CD4-positive, alpha-beta T cell treated with Interleukin-6 at 100 ng/mL for 8 hours (primary cell): ENCODE data around the gene ACSM5.
"Not testable (repeated sequence)": the region's sequence is repeated elsewhere in the genome, so short reads cannot be mapped to it uniquely, and the experiment has no call there.

Source experiments
- DNase-seq: peaks from one replicate; pipeline ENCODE4 v3.0.0-alpha.2; 2020; ENCODE audit warnings: mixed read lengths, low spot score

The ACSM5 gene

GRCh38 chr16:20446652-20447393, 37.5 kb downstream of the ACSM5 start:
- not testable (repeated sequence) for DNase-seq

DNA sequence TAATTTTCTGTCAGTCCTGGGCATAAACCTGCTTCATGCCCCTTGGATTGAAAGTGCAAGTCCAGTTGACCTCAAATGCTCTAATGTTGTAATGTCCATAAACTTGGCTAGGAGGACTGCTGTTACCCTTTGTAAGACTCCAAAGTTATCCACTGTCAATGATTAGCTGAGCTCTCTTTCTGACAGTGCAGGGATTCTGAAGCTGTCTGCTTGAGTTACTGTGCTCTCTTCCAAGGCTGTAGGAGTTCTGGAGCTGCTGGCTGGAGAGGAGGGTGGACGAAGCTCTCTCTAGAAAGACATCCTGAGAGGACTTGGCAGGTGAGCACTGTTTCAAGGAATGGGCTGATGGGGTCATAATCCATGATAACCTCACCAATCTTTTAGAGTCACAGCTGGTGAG, 42.0 kb downstream of the ACSM5 start, which contains the start of gene ACSM2A:
ACSM2A (plus strand) TSS at position 158 of the 400 bp plus-strand sequence. CDS start 8,594 bp downstream, outside the sequence.
- not testable (repeated sequence) for DNase-seq

GRCh38 chr16:20453633-20454032, 44.3 kb downstream of the ACSM5 start:
- not testable (repeated sequence) for DNase-seq

DNA sequence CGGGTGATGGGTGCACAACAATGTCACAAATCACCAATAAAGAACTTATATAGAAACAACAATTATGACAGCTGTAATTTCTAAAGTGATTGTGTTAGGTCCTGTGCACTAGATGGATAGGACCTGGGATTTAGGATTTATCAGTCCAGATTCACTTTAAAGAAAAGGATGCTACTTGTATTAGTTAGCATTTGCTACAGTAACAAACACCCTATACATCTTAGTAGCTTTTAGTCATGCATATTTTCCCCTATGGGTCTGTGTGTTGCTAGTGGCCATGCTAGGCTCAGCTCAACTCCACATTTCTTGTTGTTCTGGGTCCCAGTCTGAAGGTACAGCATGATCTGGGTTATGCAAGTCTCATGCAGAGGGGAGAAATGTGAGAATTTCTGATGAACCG, 49.9 kb downstream of the ACSM5 start:
- not testable (repeated sequence) for DNase-seq

DNA sequence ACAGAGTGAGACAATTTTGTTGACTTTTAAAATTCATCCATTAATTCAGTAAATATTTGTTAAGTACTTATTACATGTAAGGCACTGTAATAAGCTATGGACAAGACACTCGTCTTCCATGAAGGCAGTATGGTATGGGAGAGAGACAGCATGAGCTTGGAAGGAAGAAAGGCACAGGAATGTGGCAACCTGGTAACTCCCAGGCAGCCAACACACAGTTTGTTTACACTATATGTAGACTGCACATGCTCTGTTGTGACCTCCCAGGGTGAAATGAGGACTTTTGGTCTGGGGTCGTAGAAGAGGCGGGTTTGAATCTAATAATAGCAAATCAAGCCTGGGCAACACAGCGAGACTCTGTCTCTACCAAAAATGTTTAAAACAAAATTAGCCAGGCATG, 51.0 kb downstream of the ACSM5 start:
- not testable (repeated sequence) for DNase-seq

DNA sequence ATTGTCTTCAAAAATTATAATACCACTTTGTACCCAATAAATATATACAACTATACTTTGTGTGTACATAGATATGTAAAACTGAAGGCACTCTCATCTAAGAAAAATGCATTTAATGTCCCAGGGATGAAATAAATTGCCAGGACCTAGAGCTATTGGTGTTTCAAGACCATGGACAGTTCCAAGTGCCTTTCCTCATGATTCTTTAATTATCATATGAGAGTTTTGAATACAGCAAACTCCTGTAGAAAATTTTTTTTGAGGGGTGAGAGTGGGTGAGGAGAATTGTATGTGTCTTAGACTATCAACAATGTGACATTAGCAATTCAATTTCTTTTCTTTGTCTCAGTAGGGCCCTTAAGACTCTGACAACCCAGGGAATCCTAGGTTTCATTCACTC, 59.6 kb downstream of the ACSM5 start:
- not testable (repeated sequence) for DNase-seq

GRCh38 chr16:20469930-20470329, 60.6 kb downstream of the ACSM5 start:
- DNase-seq = not testable (repeated sequence)

- not testable (repeated sequence) for DNase-seq
These were observed 61.4 kb downstream of the ACSM5 start for GRCh38 chr16:20470732-20471131.

GRCh38 chr16:20477188-20477744, 67.9 kb downstream of the ACSM5 start:
- not testable (repeated sequence) for DNase-seq

GRCh38 chr16:20483989-20484388, 74.7 kb downstream of the ACSM5 start:
- not testable (repeated sequence) for DNase-seq

GRCh38 chr16:20484726-20485125, 75.4 kb downstream of the ACSM5 start:
- DNase-seq = no peak

DNA sequence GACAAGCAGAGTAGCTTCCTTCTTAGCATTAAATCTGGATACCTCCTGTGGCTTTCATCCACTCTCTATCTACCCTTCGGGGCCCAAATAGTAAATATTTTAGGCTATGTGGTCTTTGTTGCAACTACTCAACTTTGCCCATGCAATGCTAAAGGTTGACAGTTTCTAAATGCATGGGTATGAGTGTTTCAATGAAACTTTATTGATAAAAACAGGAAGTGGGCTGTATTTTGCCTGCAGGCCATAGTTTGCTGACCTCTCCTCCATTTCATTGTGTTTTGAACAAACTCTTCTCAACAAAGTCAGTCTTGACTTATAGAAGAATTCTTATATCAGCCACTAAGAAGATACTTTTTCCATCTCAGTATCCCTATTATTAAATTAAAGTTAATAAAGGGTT, 76.1 kb downstream of the ACSM5 start:
- no peak for DNase-seq
